Activated CD4-positive, alpha-beta T cell treated with anti-CD3 and anti-CD28 coated beads, Interleukin-2, amount 50 U/mL, for 24 hours (primary cell): ENCODE measurements around the gene ANGEL2.
"Not testable (repeated sequence)": the region's sequence is repeated elsewhere in the genome, so short reads cannot be mapped to it uniquely, and the experiment has no call there.

Source experiments
- DNase-seq, 2 donors: peaks; one replicate each; pipeline ENCODE4 v3.0.0-alpha.2; 2020; ENCODE audit warnings: low read depth in 1 of 2, low spot score in 1 of 2

The ANGEL2 gene

DNA sequence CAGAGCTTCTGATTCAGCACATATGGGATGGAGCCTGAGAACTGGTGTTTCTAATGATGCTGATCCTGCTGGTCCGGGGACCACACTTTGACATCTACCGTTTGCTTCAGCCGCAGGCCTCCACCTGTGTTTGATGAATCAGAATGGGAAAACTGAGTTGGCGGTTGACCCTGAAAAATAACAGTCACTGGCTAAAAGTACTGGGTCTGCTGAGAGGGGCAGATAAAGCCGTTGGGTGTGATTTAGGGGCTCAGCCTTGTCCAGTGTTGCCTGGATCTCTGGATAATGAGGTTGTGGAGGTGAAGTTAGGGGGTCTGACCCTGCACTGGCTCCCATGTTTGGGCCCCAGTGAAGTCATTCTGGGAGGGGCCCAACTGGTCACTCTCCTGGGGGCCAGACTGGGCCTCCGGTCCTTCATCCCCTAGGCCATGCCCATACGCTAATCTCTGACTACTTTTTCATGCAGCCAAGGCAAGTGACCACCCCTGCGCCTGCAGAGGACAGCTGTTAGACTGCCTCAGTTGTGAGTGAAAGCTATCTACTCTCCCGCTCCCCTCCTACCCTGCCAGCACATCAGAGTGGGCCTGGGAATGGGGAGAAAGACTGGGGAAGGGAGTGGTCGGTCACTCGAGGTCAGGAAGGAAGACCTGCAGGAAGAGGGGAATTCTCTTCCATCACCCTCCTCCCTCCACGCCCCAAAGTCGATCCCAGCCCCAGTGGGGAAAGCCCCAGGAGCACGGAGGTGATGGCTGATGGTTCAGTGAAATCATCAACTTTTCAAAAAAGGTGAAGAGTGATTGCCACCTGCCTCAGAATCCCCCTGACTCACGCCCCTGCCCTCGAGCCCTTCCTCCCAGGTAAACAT lies 37.7 kb downstream of the ANGEL2 start:
- no peak for DNase-seq

DNA sequence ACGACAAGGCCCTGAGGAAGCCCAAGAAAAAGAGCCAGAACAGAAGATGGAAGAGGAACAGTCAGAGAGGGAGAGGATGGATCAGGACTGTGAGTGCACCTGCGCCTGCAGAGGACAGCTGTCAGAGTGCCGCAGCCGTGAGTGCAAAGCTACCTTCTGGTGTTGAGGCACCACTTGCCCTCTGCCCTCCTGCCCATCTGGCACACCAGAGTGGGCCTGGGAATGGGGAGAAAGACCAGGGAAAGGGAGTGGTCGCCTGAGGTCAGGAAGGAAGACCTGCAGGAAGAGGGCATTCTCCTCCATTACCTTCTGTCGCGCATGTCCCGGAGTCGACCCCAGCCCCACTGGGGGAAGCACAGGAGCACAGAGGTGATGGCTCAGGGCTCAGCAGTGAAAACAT lies 39.1 kb downstream of the ANGEL2 start:
- DNase-seq: no peak

DNA sequence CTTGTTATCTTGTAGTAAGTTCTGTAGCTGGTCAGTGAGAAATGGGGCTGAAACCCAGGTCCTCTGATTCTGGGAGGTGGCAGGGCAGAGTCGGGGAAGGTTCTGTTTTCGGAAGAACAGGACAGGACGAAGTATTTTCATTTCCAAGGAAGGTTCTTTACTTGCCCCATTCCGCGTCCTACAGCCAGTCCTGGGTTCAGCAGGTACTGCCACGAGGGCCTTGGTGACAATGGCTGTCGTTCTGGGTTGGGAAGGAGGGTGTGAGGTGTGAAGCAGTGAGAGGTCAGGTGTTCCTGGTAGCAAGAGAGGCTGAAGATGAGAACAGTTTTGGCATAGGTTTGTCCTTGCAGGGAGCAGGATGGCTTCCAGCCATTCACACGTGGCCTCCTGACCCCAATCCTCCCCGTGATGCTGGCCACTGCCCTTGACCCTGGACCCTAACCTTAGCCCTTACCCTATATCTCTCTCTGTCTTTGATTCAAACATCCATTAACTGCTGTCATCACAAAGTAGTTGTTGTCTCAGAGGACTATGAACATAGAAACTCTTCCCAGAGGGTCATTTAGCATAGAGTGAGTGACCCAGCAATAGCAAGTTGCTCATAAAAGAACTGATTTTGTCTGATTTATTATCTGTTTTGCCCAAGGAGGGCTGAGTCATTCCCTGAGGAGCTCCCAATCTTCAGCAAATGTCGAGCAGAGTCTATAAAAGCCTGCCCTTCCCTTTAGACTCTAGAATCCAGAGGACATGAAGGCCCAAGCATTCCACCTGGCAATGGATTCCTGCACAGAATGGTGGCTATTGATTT lies 40.4 kb downstream of the ANGEL2 start:
- no peak for DNase-seq

DNA sequence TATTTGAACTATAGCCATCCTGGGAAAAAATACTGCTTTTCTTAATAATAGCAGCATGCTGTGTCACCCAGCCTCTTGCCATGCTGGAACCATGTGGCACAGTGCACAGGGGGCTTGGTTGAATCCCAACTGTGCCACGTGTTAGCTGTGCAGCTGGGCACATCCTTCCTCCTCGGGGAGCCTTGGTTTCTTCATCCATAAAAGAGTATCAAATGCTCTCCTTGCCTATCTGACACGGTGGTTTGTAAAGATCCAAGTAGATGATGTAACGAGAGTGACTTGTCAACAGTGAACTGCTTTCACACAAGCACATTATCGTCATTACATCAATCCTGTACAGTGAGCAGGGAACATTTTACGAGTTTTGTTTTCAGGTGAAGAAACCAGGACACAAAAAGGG lies 41.0 kb downstream of the ANGEL2 start:
- no peak for DNase-seq

DNA sequence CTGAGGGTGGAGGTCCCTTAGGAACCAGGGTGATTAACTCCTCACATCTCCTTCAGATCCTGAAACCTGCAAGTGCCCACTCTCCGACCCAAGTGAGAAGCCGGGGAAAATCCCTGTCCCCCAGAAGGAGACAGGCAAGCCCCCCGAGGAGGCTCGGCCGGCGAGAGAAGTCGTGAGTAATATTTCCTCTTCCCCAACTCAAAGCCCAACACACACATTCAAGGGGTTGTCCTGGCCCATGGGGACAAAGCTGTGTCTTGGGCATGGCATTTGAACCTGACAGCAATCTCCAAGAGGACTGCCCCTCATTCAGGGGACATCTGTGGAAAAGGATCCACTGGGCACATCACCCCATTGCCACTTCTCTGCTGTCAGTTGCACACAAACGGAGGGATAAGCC lies 41.8 kb downstream of the ANGEL2 start:
- DNase-seq: no peak

DNA sequence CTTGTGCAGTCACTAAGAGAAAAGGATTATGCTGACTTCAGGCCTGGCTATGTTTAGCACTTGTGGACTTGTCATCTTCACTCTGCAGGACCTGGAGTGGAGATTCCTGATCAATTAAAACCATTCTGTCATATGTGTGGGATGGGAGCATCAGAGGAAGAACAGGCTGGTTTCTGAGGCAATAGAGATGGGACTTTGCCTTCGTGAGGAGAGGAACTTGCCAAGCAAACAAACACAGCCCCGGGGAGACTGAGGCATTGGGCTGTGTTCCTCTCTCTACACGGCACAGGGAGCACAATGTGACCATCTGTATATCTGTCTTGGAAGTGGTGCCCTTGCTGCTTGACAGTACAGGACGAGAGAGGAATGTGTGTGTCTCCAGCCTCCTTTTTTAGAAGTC lies 42.2 kb downstream of the ANGEL2 start:
- DNase-seq: no peak

- DNase-seq: no peak
These were observed 44.4 kb downstream of the ANGEL2 start for GRCh38 chr1:212971312-212971711.

GRCh38 chr1:212970085-212970484 lies 45.6 kb downstream of the ANGEL2 start:
- DNase-seq: no peak

- no peak for DNase-seq
These were observed 47.3 kb downstream of the ANGEL2 start for GRCh38 chr1:212968368-212968863.

GRCh38 chr1:212967801-212968200 lies 47.9 kb downstream of the ANGEL2 start:
- DNase-seq: no peak

DNA sequence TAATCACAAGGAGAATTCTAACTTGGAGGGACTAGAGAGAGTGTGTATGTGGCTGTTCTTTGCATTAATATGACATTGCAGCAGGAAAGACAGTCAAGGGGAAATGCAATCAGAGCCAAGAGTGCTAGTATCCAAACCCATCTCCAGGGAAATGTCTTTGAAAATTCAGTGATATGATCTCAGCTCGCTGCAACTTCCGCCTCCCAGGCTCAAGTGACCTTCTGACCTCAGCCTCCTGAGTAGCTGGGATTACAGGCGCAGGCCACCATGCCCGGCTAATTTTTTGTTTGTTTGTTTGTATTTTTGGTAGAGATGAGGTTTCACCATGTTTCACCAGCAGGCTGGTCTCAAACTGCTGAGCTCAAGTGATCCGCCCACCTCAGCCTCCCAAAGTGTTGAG lies 49.1 kb downstream of the ANGEL2 start:
- DNase-seq: no peak

- not testable (repeated sequence) for DNase-seq
These were observed 50.7 kb downstream of the ANGEL2 start for GRCh38 chr1:212964993-212965392.

DNA sequence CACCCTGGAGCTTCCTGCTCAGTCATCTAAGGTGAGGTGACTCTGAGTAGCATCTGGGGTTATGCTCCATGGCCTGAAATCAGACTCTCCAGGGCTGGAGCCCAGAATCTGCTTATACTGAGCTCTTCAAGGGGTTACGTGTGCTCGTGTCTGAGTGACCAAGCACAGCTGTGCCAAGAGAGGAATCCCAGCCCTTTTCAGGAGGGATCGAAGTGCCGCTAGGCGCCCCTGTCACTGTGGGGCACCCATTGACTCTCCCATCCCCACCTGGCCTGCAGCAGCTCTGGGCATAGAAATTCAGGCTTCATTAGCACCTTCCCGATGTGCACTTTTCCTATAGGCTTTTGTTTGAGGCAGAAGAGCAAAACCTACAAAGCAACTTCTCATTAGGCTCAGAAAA lies 51.6 kb downstream of the ANGEL2 start:
- DNase-seq: no peak

DNA sequence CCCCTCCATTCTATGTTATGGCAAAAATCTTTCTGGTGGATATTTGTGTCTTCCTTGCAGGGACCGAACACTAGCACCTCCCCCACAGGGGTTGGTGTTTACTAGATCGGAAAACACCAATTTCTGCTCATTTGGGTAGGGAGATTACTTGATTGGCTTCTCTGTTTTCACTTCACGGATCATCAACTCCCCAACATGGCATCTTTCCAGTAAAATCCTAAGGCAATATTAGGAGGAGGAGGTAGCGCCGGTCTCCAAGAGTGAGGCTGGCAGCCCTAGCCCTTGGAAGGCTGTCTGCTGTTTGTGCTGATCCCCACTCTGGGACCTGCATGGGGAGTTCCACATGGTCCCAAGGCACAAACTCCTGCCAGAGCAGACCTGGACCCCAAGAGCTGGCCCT lies 53.2 kb downstream of the ANGEL2 start:
- no peak for DNase-seq

- no peak for DNase-seq
These were observed 54.7 kb downstream of the ANGEL2 start for GRCh38 chr1:212960932-212961331.

DNA sequence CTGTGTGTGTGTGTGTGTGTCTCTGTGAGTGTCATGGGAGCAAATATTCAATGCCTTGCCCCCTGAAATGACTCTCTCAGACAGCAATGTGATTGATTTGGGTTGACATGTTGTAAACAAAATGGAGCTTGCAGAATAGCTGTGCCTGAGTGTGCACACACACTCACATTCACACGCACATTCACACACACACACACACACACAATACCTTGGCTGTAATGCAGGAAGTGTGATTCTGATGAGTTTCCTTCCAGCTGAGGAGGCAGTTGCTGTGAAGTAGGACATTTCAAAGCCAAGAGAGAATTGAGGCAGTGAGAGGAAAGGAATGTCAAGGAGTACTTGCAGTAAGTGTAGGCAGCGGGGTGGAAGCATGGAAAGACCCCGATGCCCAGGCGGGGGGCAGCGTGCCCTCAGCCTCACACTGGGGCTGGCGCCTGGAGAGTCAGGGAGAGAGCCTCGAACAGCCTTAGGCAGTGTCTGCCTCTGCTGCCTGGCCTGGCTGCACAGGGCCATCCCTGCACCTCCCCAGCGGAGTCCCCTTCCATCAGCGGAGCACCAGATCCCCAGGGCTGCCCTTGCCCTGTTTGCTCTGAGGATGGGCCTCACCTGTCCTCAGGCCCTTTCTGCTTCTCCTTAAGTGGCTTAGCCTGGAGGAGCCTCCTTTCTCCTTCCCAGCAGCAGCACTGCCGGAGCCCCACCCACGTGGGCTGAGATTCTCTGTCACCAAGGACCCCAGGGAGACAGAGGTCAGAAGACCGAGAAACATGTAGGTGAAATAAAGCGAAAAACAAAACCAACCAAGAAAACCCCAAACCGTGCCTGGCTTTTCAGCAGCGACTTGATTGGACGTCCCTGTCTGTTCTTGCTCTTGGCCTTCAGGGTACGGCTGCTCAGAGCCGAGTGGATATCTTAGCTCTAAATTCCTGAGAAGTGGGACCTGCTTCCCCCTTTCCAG lies 56.1 kb downstream of the ANGEL2 start:
- no peak for DNase-seq

GRCh38 chr1:212958175-212958574 lies 57.5 kb downstream of the ANGEL2 start:
- DNase-seq: no peak

GRCh38 chr1:212957546-212957945 lies 58.1 kb downstream of the ANGEL2 start:
- no peak for DNase-seq

DNA sequence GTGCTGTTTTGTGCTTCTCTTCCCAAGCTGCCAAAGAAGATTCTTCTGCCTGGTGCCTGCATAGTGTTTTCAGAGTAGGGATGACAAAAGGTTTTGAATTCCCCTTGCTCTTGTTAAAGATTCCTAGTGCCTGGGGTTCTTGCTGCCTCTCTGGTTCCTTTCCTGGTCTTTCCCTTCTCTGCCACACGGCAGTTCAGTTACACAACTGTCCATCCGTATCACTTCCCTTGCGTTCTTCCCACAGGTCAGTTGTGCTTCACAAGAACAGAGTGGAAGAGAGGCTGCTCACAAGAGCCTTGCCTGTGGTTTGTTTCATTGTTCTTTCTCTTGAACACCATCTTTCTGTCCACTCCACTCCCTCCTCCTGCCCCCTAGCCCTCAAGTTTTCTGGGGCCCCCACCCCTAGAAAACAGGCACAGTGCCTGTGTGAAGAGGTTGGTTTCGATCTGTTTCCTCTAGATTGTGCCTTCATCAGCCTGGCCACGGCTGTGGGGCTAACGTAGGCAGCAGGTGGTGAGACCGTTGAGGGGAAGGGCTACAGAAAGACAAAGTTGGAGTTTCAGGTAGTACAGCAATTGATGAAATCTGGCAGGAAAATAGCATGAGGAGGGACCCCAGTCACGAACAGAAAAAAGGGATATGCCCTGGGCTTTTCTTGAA lies 59.6 kb downstream of the ANGEL2 start:
- DNase-seq: no peak

GRCh38 chr1:212955098-212955497 lies 60.6 kb downstream of the ANGEL2 start:
- no peak for DNase-seq

- no peak for DNase-seq
These were observed 61.2 kb downstream of the ANGEL2 start for GRCh38 chr1:212954514-212954913.
